Hepatocyte (in vitro differentiated cells): ENCODE results near the gene SUMO3.

Experiments used
- CTCF ChIP-seq: fragments of 200-600 bp; sonication (generic); IDR thresholded peaks from 2 replicates; pipeline ENCODE4 v1.5.1; 2016; ENCODE audit warnings: antibody characterized with exemption, mild to moderate bottlenecking; ENCODE audit not compliant: poor library complexity
- EZH2 ChIP-seq: fragments of 200-600 bp; sonication (generic); IDR thresholded peaks from 2 replicates; pipeline ENCODE4 v1.6.1; 2016; ENCODE audit warnings: antibody characterized with exemption, mild to moderate bottlenecking, borderline replicate concordance
- EZH2phosphoT487 ChIP-seq: fragments of 200-600 bp; sonication (generic); IDR thresholded peaks from one replicate; pipeline ENCODE4 v1.6.1; 2018; ENCODE audit warnings: antibody characterized with exemption, mild to moderate bottlenecking, low read depth, moderate library complexity; ENCODE audit not compliant: unreplicated experiment, severe bottlenecking

GRCh38 chr21:44815225-44815624 lies 2.6 kb downstream of the SUMO3 start:
- TF ChIP-seq CTCF (no peak), EZH2phosphoT487 (no peak), EZH2 (no peak)
